ENCODE results near the gene CARS1. TPM values are rescaled to one million over a fixed set of nuclear protein-coding genes. Genes with fewer than 3 reads are reported as not detected.

Gene CARS1
- polyA plus RNA-seq, 3 donors, result 30.9 to 46.8 (median 35.7) TPM

GRCh38 chr11:2977113-2977512 lies 80.1 kb downstream of the CARS1 start:
- intact Hi-C loops (cut with micrococcal nuclease), result loop anchor here in 1 of 2 donors (5.0 to 10.0 kb wide), 2 partner anchors 58 to 115 kb away; no protein-coding TSS in a partner anchor
- Histone ChIP-seq H3K4me3 (replicated peaks in 1 of 3; ENCODE audit: low read depth in 2 of 3, low read length in 3 of 3) (no peak overlapping the region), H3K36me3 (replicated peaks in 1 of 2; ENCODE audit: control insufficient read depth in 1 of 2, insufficient read depth in 2 of 2, low read length in 2 of 2) (peaks cover 68 to 81% of the 10 kb centered on the region in 2 donors), H3K4me1 (ENCODE audit: control insufficient read depth in 1 of 2, insufficient read depth in 2 of 2, low read length in 2 of 2) (no peaks in the 10 kb centered on the region), H3K27ac (ENCODE audit: low read depth in 1 of 2, low read length in 2 of 2) (no peak overlapping the region), H3K27me3 (ENCODE audit: control insufficient read depth in 2 of 2, insufficient read depth in 2 of 2, low read length in 2 of 2) (no peaks in the 10 kb centered on the region), H3K79me2 (ENCODE audit: insufficient read depth, low read length) (peaks cover 89% of the 10 kb centered on the region), H3K9me3 (replicated peaks in 1 of 2; ENCODE audit: control insufficient read depth in 1 of 2, insufficient read depth in 1 of 2, low read length in 2 of 2) (no peaks in the 10 kb centered on the region), H2AFZ (ENCODE audit: insufficient read depth, low read depth, low read length, poor library complexity, severe bottlenecking) (no peak overlapping the region), H4K20me1 (ENCODE audit: insufficient read depth, low read length) (peaks cover 86% of the 10 kb centered on the region), H3K9ac (ENCODE audit: insufficient read depth, low read length, poor library complexity, severe bottlenecking) (no peak overlapping the region), H3K4me2 (replicated peaks; ENCODE audit: extremely low read depth, low read length, poor library complexity, severe bottlenecking) (no peak overlapping the region)
- Mint-ChIP-seq H3K4me1 (peaks cover 2% of the 10 kb centered on the region), H3K27ac (peak overlapping the region in 1 of 7 donors; percentile 4), H3K4me3 (no peak overlapping the region), H3K9me3 (no peaks in the 10 kb centered on the region), H3K27me3 (ENCODE audit: low read depth in 3 of 3) (no peaks in the 10 kb centered on the region), H3K36me3 (peaks cover 63 to 72% of the 10 kb centered on the region in 2 donors)
- 100% methylated on average over 1 of the region's 7 CpGs for WGBS (ENCODE audit: insufficient coverage)
- DNase-seq, result no peak
- no peak for TF ChIP-seq CTCF (IDR thresholded peaks at IDR 0.05)

GRCh38 chr11:2976294-2977063 lies 80.7 kb downstream of the CARS1 start:
- H3K4me1 ChIP-seq (ENCODE audit: control insufficient read depth in 1 of 2, insufficient read depth in 2 of 2, low read length in 2 of 2), result no peaks in the 10 kb centered on the region
- H4K20me1 ChIP-seq (ENCODE audit: insufficient read depth, low read length), result peaks cover 80% of the 10 kb centered on the region
- H3K27me3 Mint-ChIP-seq (ENCODE audit: low read depth in 3 of 3), result no peaks in the 10 kb centered on the region
- no peak overlapping the region for H3K4me2 ChIP-seq (replicated peaks; ENCODE audit: extremely low read depth, low read length, poor library complexity, severe bottlenecking)
- WGBS (ENCODE audit: insufficient coverage), result 79% methylated on average over 5 of the region's 6 CpGs
- peaks cover 2% of the 10 kb centered on the region for H3K4me1 Mint-ChIP-seq
- peaks cover 68 to 78% of the 10 kb centered on the region in 2 donors for H3K36me3 Mint-ChIP-seq
- no peak overlapping the region for H3K4me3 Mint-ChIP-seq
- peaks cover 83% of the 10 kb centered on the region for H3K79me2 ChIP-seq (ENCODE audit: insufficient read depth, low read length)
- H3K36me3 ChIP-seq (replicated peaks in 1 of 2; ENCODE audit: control insufficient read depth in 1 of 2, insufficient read depth in 2 of 2, low read length in 2 of 2), result peaks cover 75 to 87% of the 10 kb centered on the region in 2 donors
- H3K27ac Mint-ChIP-seq, result peak overlapping the region in 3 of 7 donors; percentile 3 to 31 (median 18)
- H2AFZ ChIP-seq (ENCODE audit: insufficient read depth, low read depth, low read length, poor library complexity, severe bottlenecking), result no peak overlapping the region
- H3K9me3 ChIP-seq (replicated peaks in 1 of 2; ENCODE audit: control insufficient read depth in 1 of 2, insufficient read depth in 1 of 2, low read length in 2 of 2), result no peaks in the 10 kb centered on the region
- H3K27ac ChIP-seq (ENCODE audit: low read depth in 1 of 2, low read length in 2 of 2), result peak overlapping the region in 1 of 2 donors; percentile 46
- H3K9ac ChIP-seq (ENCODE audit: insufficient read depth, low read length, poor library complexity, severe bottlenecking), result no peak overlapping the region
- H3K4me3 ChIP-seq (replicated peaks in 1 of 3; ENCODE audit: low read depth in 2 of 3, low read length in 3 of 3), result no peak overlapping the region
- intact Hi-C loops (cut with micrococcal nuclease), result loop anchor here in 1 of 2 donors (5.0 to 10.0 kb wide), 2 partner anchors 58 to 116 kb away; no protein-coding TSS in a partner anchor
- DNase-seq, result no peak
- no peaks in the 10 kb centered on the region for H3K27me3 ChIP-seq (ENCODE audit: control insufficient read depth in 2 of 2, insufficient read depth in 2 of 2, low read length in 2 of 2)
- TF ChIP-seq CTCF (IDR thresholded peaks at IDR 0.05), result no peak
- H3K9me3 Mint-ChIP-seq, result no peaks in the 10 kb centered on the region

Data from CD14-positive monocyte (primary cell).